Middle frontal gyrus (tissue), 1 donor: ENCODE results near the gene TFF2.

Experiments
- DNase-seq: peaks from one replicate; pipeline ENCODE4 v3.0.0-alpha.2; 2015; ENCODE audit warnings: low spot score; ENCODE audit errors: extremely low spot score

The TFF2 gene

GRCh38 chr21:42321231-42321630 is 29.6 kb downstream of the TFF2 start:
- DNase-seq = no peak

- DNase-seq = no peak
Observed at GRCh38 chr21:42320791-42321190, 30.0 kb downstream of the TFF2 start.

GRCh38 chr21:42319851-42320572 is 30.8 kb downstream of the TFF2 start:
- DNase-seq = no peak

GRCh38 chr21:42319376-42319775 is 31.4 kb downstream of the TFF2 start:
- no peak for DNase-seq

GRCh38 chr21:42317826-42318746 is 32.7 kb downstream of the TFF2 start:
- no peak for DNase-seq

- no peak for DNase-seq
Observed at GRCh38 chr21:42317341-42317741, 33.5 kb downstream of the TFF2 start.

- DNase-seq = no peak
Observed at GRCh38 chr21:42316891-42317290, 33.9 kb downstream of the TFF2 start.

GRCh38 chr21:42315296-42315891 is 35.4 kb downstream of the TFF2 start, which contains the start of gene TFF3:
TSS of gene TFF3 (minus strand) at chr21:42315409. CDS start at chr21:42315374, 35 bp downstream.
- DNase-seq = no peak

- no peak for DNase-seq
Observed at GRCh38 chr21:42314616-42315295, 36.0 kb downstream of the TFF2 start.

- no peak for DNase-seq
Observed at GRCh38 chr21:42313501-42313969, 37.3 kb downstream of the TFF2 start.

GRCh38 chr21:42312626-42313104 is 38.1 kb downstream of the TFF2 start:
- DNase-seq = no peak

GRCh38 chr21:42311816-42312625 is 38.8 kb downstream of the TFF2 start:
- DNase-seq = no peak

- no peak for DNase-seq
Observed at GRCh38 chr21:42311160-42311559, 39.6 kb downstream of the TFF2 start.

- DNase-seq = no peak
Observed at GRCh38 chr21:42310411-42311001, 40.3 kb downstream of the TFF2 start.

GRCh38 chr21:42309753-42310213 is 41.0 kb downstream of the TFF2 start:
- DNase-seq = no peak

GRCh38 chr21:42308914-42309752 is 41.7 kb downstream of the TFF2 start:
- no peak for DNase-seq

GRCh38 chr21:42308161-42308913 is 42.5 kb downstream of the TFF2 start:
- no peak for DNase-seq

- no peak for DNase-seq
Observed at GRCh38 chr21:42307106-42307505, 43.7 kb downstream of the TFF2 start.
